A673 (cell line): ENCODE data around the gene ACE2. TPM values are rescaled to one million over a fixed set of nuclear protein-coding genes. Genes with fewer than 3 reads are reported as not detected.

Source experiments
- BruUV-seq: library from RNA; stranded (reverse); fragments of 400-500 nt; replicated peaks from 2 replicates; lab custom pipeline; 2021; lab: Mats Ljungman, UMichigan
- CTCF ChIA-PET: fragments of 300-600 bp; sonication (Branson Sonifier 250); formaldehyde crosslinking; loops from one replicate; lab custom pipeline; 2022; ENCODE audit warnings: antibody characterized with exemption; lab: Charles Lee
- POLR2A ChIA-PET: fragments of 300-600 bp; sonication (Branson Sonifier 250); formaldehyde crosslinking; loops from one replicate; lab custom pipeline; 2022; ENCODE audit warnings: antibody characterized with exemption; ENCODE audit not compliant: low non-redundant PET; lab: Charles Lee
- DNase-seq: peaks from one replicate; pipeline ENCODE4 v3.0.0-alpha.2; 2015; ENCODE audit warnings: low spot score
- H3K27ac ChIP-seq: fragments of 200-600 bp; sonication (generic); 2 replicates; pipeline ENCODE4 v1.5.1; 2016; ENCODE audit warnings: mixed run types, low read depth, mild to moderate bottlenecking, mixed read lengths, antibody characterized with exemption, low read length; ENCODE audit not compliant: poor library complexity, severe bottlenecking
- H3K27me3 ChIP-seq: fragments of 200-600 bp; sonication (generic); replicated peaks from 2 replicates; pipeline ENCODE4 v1.6.1; 2017; ENCODE audit warnings: mixed run types, low read depth, mild to moderate bottlenecking, mixed read lengths, antibody characterized with exemption, low read length; ENCODE audit not compliant: insufficient read depth, poor library complexity
- H3K36me3 ChIP-seq: fragments of 200-600 bp; sonication (generic); 2 replicates; pipeline ENCODE4 v1.6.1; 2016; ENCODE audit warnings: mixed run types, mild to moderate bottlenecking, mixed read lengths, antibody characterized with exemption, low read length; ENCODE audit not compliant: insufficient read depth, poor library complexity, severe bottlenecking
- H3K4me1 ChIP-seq: fragments of 200-600 bp; sonication (generic); 2 replicates; pipeline ENCODE4 v1.6.1; 2017; ENCODE audit warnings: mixed run types, mild to moderate bottlenecking, mixed read lengths, antibody characterized with exemption, low read length; ENCODE audit not compliant: insufficient read depth, poor library complexity, severe bottlenecking
- H3K4me3 ChIP-seq: fragments of 200-600 bp; sonication (generic); 2 replicates; pipeline ENCODE4 v1.5.1; 2016; ENCODE audit warnings: low read depth, mixed run types, mild to moderate bottlenecking, mixed read lengths, low read length; ENCODE audit not compliant: poor library complexity, severe bottlenecking
- H3K9me3 ChIP-seq: fragments of 200-600 bp; sonication (generic); 2 replicates; pipeline ENCODE4 v1.6.1; 2016; ENCODE audit warnings: mixed run types, low read depth, mild to moderate bottlenecking, mixed read lengths, antibody characterized with exemption, low read length; ENCODE audit not compliant: poor library complexity, severe bottlenecking
- EZH2 ChIP-seq: fragments of 200-600 bp; sonication (generic); IDR thresholded peaks from 2 replicates; pipeline ENCODE4 v1.6.1; 2017; ENCODE audit warnings: borderline replicate concordance, low read depth, mild to moderate bottlenecking, mixed read lengths, antibody characterized with exemption, low read length; ENCODE audit not compliant: poor library complexity, severe bottlenecking
- intact Hi-C: fragments of 100-400 bp; cut with micrococcal nuclease; formaldehyde crosslinking; loops from one replicate; pipeline ENCODE4 v1.10.0; 2022; ENCODE audit not compliant: unreplicated experiment
- total RNA-seq: library from RNA; stranded (reverse); gene quantifications from 2 replicates; pipeline ENCODE4 v1.2.3, GENCODE V29; 2021
- TF ChIP-seq, protein P1 (sequence below): fragments of 300-800, 200-600 bp; sonication (generic); conservative IDR thresholded peaks from 2 replicates; pipeline ENCODE4 v1.5.1; 2017; ENCODE audit warnings: low read depth, mild to moderate bottlenecking, antibody characterized with exemption, low read length, moderate library complexity, mixed read lengths

The ACE2 gene
- total RNA-seq, 1 experiment from 2014 or later: not detected

DNA sequence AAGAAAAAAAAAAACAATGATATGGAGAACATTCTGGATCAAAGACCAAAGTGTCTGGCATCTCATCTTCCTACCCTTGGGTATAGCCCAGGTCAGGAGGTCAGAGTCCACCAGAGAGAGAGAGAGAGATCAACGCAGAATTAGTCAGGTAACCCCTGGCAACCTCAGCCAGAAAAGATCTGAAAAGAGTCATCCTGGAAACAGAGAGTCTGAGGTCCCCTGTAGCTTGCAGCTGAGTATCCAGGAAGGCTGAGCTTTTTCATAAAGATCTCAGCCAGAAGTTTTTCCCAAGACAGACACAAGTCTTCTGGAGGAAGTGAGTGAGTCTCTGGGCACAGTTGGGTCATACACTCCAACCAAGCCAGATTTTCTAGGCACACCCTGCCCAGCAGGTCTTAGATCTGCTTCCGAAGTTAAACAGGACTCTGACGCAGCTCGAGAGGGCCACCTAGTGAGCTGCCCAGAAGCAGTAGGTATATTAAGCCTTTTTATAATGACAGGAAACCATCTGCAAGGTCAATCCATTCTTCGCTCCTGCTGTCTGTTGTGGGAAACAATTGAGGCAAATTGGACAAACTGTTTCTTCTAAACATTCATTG lies 35.7 kb downstream of the ACE2 start:
- Histone ChIP-seq H3K36me3 (no peaks in the 10 kb centered on the region), H3K9me3 (no peaks in the 10 kb centered on the region), H3K27me3 (peaks cover 37% of the 10 kb centered on the region), H3K4me3 (no peak overlapping the region), H3K4me1 (no peaks in the 10 kb centered on the region), H3K27ac (no peak overlapping the region)
- TF ChIP-seq EZH2: no peak
- TF ChIP-seq, protein P1, sequence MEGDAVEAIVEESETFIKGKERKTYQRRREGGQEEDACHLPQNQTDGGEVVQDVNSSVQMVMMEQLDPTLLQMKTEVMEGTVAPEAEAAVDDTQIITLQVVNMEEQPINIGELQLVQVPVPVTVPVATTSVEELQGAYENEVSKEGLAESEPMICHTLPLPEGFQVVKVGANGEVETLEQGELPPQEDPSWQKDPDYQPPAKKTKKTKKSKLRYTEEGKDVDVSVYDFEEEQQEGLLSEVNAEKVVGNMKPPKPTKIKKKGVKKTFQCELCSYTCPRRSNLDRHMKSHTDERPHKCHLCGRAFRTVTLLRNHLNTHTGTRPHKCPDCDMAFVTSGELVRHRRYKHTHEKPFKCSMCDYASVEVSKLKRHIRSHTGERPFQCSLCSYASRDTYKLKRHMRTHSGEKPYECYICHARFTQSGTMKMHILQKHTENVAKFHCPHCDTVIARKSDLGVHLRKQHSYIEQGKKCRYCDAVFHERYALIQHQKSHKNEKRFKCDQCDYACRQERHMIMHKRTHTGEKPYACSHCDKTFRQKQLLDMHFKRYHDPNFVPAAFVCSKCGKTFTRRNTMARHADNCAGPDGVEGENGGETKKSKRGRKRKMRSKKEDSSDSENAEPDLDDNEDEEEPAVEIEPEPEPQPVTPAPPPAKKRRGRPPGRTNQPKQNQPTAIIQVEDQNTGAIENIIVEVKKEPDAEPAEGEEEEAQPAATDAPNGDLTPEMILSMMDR: peak; percentile 76
- peak; percentile 70 for DNase-seq
- BruUV-seq: no TSS peak
- intact Hi-C loops: loop anchor here (1.0 to 5.0 kb wide), 4 partner anchors 67 to 263 kb away; no protein-coding TSS in a partner anchor
- ChIA-PET POLR2A (no interaction called here), CTCF (interaction anchor here (0.7 kb wide), 2 partner anchors 66 to 339 kb away, joined by 3 to 19 read pairs; no protein-coding TSS in a partner anchor)

DNA sequence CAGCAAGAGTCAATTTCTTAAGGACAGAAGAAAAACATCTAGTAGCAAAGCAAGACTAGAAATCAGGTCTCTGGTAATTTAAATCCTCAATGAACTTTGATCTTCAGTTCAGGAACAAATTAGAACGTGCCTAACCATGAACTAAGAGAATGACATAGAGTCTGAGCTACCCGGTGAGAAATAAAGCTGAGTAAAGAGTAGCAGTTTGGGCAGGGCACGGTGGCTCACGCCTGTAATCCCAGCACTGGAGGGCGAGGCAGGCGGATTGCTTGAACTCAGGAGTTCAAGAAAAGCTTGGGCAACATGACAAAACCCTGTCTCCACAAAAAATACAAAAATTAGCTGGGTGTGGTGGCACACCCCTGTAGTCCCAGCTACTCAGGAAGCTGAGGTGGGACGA lies 37.7 kb downstream of the ACE2 start:
- peaks cover 26% of the 10 kb centered on the region for H3K27me3 ChIP-seq
- TF ChIP-seq, protein P1: no peak
- no peak for TF ChIP-seq EZH2
- no peaks in the 10 kb centered on the region for H3K9me3 ChIP-seq
- no TSS peak for BruUV-seq
- H3K4me1 ChIP-seq: no peaks in the 10 kb centered on the region
- H3K27ac ChIP-seq: no peak overlapping the region
- ChIA-PET CTCF (no interaction called here), POLR2A (no interaction called here)
- intact Hi-C loops: no loop called here
- H3K36me3 ChIP-seq: no peaks in the 10 kb centered on the region
- H3K4me3 ChIP-seq: no peak overlapping the region
- no peak for DNase-seq

DNA sequence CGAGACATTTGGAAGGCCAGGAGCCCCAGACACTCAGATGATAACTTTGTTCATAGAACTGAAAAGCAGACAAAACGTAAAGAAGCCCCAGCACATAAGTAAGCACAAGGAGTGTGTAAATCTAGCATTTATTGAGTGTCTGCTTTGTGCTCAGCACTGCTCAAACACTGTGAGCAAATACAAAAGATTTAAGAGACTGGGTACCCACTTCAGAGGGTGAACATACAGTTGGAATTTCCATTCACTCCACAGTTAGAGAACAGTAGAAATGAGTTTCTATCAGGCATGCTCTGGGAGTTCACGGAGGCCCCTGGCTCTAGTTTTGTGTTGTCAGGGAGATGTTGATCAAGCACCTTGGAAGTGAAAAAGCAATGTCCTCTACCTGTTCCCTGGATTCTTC lies 39.8 kb downstream of the ACE2 start:
- ChIA-PET CTCF (interaction anchor here (0.5 kb wide), 1 partner anchor 90 kb away, joined by 3 read pairs; no protein-coding TSS in a partner anchor), POLR2A (no interaction called here)
- H3K9me3 ChIP-seq: no peaks in the 10 kb centered on the region
- no peak for DNase-seq
- H3K4me1 ChIP-seq: no peaks in the 10 kb centered on the region
- no peak overlapping the region for H3K4me3 ChIP-seq
- intact Hi-C loops: no loop called here
- H3K36me3 ChIP-seq: no peaks in the 10 kb centered on the region
- TF ChIP-seq EZH2: no peak
- TF ChIP-seq, protein P1: no peak
- H3K27me3 ChIP-seq: peaks cover 25% of the 10 kb centered on the region
- BruUV-seq: no TSS peak
- no peak overlapping the region for H3K27ac ChIP-seq
